ENCODE data around the gene BMPR1B. TPM values are rescaled to one million over a fixed set of nuclear protein-coding genes. Genes with fewer than 3 reads are reported as not detected.

Gene BMPR1B
- total and polyA plus RNA-seq, 2 of the 8 experiments (the other 6 are each of a cell fraction or from before 2014, with no cell fraction given), result 0.14 to 1.1 TPM

DNA sequence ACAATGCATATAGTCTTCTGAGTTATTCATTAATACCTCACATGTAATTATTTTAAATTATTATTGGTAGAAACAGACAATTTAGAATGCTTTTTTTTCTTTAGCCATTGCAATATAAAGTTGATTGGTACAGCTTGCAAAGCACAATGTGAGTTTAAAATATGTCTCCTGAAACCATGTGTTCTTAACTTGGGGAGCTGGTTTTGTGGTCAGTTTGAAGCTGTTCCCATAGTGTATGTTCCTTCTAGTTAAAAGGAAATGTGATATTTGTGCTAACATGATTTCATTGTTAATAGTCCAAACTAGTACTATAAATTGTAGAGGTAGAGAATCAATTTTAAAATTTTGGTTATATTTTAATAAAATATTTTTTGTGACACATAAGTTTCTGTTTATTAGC, 247.2 kb downstream of the BMPR1B start (continued):
- no peak for TF ChIP-seq JUN (IDR thresholded peaks at IDR 0.05; ENCODE audit: low read depth, low read length)
- TF ChIP-seq ZNF274 (IDR thresholded peaks at IDR 0.05; ENCODE audit: borderline replicate concordance, extremely low read depth, low read length), result no peak

All from H1 (cell line).